ENCODE data around the gene MAML2.

Gene MAML2

GRCh38 chr11:96203567-96204365 is 139.2 kb downstream of the MAML2 start:
- DNase-seq (ENCODE audit: insufficient read length, low spot score) (no peak), FAIRE-seq (no peak)
- TF ChIP-seq CTCF (IDR thresholded peaks at IDR 0.05; ENCODE audit: insufficient read depth, missing control alignments), result no peak

- DNase-seq (ENCODE audit: insufficient read length, low spot score) (no peak), FAIRE-seq (no peak)
- TF ChIP-seq CTCF (IDR thresholded peaks at IDR 0.05; ENCODE audit: insufficient read depth, missing control alignments), result no peak
Measured at GRCh38 chr11:96200243-96200642, 142.8 kb downstream of the MAML2 start.

GRCh38 chr11:96199563-96200025 is 143.4 kb downstream of the MAML2 start:
- no peak for TF ChIP-seq CTCF (IDR thresholded peaks at IDR 0.05; ENCODE audit: insufficient read depth, missing control alignments)
- DNase-seq (ENCODE audit: insufficient read length, low spot score) (no peak), FAIRE-seq (no peak)

- DNase-seq (ENCODE audit: insufficient read length, low spot score), result no peak
- no peak for FAIRE-seq
- no peak for TF ChIP-seq CTCF (IDR thresholded peaks at IDR 0.05; ENCODE audit: insufficient read depth, missing control alignments)
Measured at GRCh38 chr11:96197801-96198701, 144.9 kb downstream of the MAML2 start.

- FAIRE-seq (no peak), DNase-seq (ENCODE audit: insufficient read length, low spot score) (no peak)
- TF ChIP-seq CTCF (IDR thresholded peaks at IDR 0.05; ENCODE audit: insufficient read depth, missing control alignments), result no peak
Measured at GRCh38 chr11:96197103-96197502, 145.9 kb downstream of the MAML2 start.

- no peak for TF ChIP-seq CTCF (IDR thresholded peaks at IDR 0.05; ENCODE audit: insufficient read depth, missing control alignments)
- FAIRE-seq, result no peak
- DNase-seq (ENCODE audit: insufficient read length, low spot score), result no peak
Measured at GRCh38 chr11:96196181-96196662, 146.8 kb downstream of the MAML2 start.
